GM12872 (cell line): ENCODE data around the gene AP3B1.

Source experiments
- CTCF ChIP-seq: IDR thresholded peaks from 3 replicates; pipeline ENCODE4 v1.5.1; 2011; ENCODE audit warnings: low read depth, mild to moderate bottlenecking, low read length, moderate library complexity; ENCODE audit not compliant: insufficient read depth

AP3B1 gene

GRCh38 chr5:78041805-78042204 lies 252.7 kb downstream of the AP3B1 start:
- no peak for TF ChIP-seq CTCF

GRCh38 chr5:78025540-78025939 lies 269.0 kb downstream of the AP3B1 start:
- TF ChIP-seq CTCF = no peak

- TF ChIP-seq CTCF = no peak
Observed at GRCh38 chr5:78019744-78020143, 274.8 kb downstream of the AP3B1 start.

- TF ChIP-seq CTCF = no peak
Observed at GRCh38 chr5:78016863-78017529, 277.5 kb downstream of the AP3B1 start.

GRCh38 chr5:78009937-78010527 lies 284.5 kb downstream of the AP3B1 start:
- TF ChIP-seq CTCF = no peak

- peak; percentile 75 for TF ChIP-seq CTCF
Observed at GRCh38 chr5:78008356-78008967, 286.0 kb downstream of the AP3B1 start.

- TF ChIP-seq CTCF = no peak
Observed at GRCh38 chr5:78007233-78007632, 287.3 kb downstream of the AP3B1 start.
